DOHH2 (cell line): ENCODE data around the gene CCT2.

Source experiments
- H3F3A ChIP-seq: fragments of 200-600 bp; sonication (generic), shearing (Covaris generic); 2 replicates; pipeline ENCODE4 v1.6.0; 2016; ENCODE audit warnings: antibody characterized with exemption, mild to moderate bottlenecking; ENCODE audit not compliant: control insufficient read depth, insufficient read depth
- H3K27ac ChIP-seq: fragments of 200-600 bp; sonication (generic); 2 replicates; pipeline ENCODE4 v1.5.1; 2014; ENCODE audit warnings: low read depth, mild to moderate bottlenecking, low read length, moderate library complexity
- H3K27me3 ChIP-seq: fragments of 200-600 bp; sonication (generic); 2 replicates; pipeline ENCODE4 v1.6.1; 2014; ENCODE audit warnings: mild to moderate bottlenecking, low read length, mixed read lengths; ENCODE audit not compliant: control insufficient read depth
- H3K36me3 ChIP-seq: fragments of 200-600 bp; sonication (generic); 2 replicates; pipeline ENCODE4 v1.6.1; 2014; ENCODE audit warnings: mild to moderate bottlenecking, low read length, moderate library complexity, mixed read lengths; ENCODE audit not compliant: control insufficient read depth
- H3K4me1 ChIP-seq: fragments of 200-600 bp; sonication (generic); 2 replicates; pipeline ENCODE4 v1.6.1; 2014; ENCODE audit warnings: mild to moderate bottlenecking, low read length, mixed read lengths; ENCODE audit not compliant: control insufficient read depth
- H3K4me2 ChIP-seq: fragments of 200-600 bp; sonication (generic); 2 replicates; pipeline ENCODE4 v1.6.0; 2014; ENCODE audit warnings: mild to moderate bottlenecking, low read length, moderate library complexity
- H3K4me3 ChIP-seq: fragments of 200-600 bp; sonication (generic); 2 replicates; pipeline ENCODE4 v1.5.1; 2014; ENCODE audit warnings: mild to moderate bottlenecking, low read length, mixed read lengths
- H3K79me2 ChIP-seq: fragments of 200-600 bp; sonication (generic); 2 replicates; pipeline ENCODE4 v1.6.1; 2014; ENCODE audit warnings: mild to moderate bottlenecking, low read length, mixed read lengths; ENCODE audit not compliant: control insufficient read depth
- H3K9me2 ChIP-seq: fragments of 200-600 bp; sonication (generic); replicated peaks from 2 replicates; pipeline ENCODE4 v1.6.1; 2014; ENCODE audit warnings: mild to moderate bottlenecking, low read length, mixed read lengths; ENCODE audit not compliant: control insufficient read depth
- H3K9me3 ChIP-seq: fragments of 200-600 bp; sonication (generic); 2 replicates; pipeline ENCODE4 v1.6.1; 2014; ENCODE audit warnings: antibody characterized with exemption, low read length, mixed read lengths; ENCODE audit not compliant: control insufficient read depth, insufficient read depth
- H4K20me1 ChIP-seq: fragments of 200-600 bp; sonication (generic); 2 replicates; pipeline ENCODE4 v1.6.0; 2014; ENCODE audit warnings: low read depth, mild to moderate bottlenecking, antibody characterized with exemption, low read length, moderate library complexity; ENCODE audit not compliant: control insufficient read depth, insufficient read depth
- CTCF ChIP-seq: fragments of 200-600 bp; sonication (generic); IDR thresholded peaks from one replicate; pipeline ENCODE4 v1.5.1; 2014; ENCODE audit warnings: antibody characterized with exemption, mild to moderate bottlenecking, low read depth, low read length; ENCODE audit not compliant: poor library complexity, severe bottlenecking
- EZH2phosphoT487 ChIP-seq: fragments of 200-600 bp; sonication (generic); IDR thresholded peaks from 2 replicates; pipeline ENCODE4 v1.6.1; 2017; ENCODE audit warnings: borderline replicate concordance, mild to moderate bottlenecking, antibody characterized with exemption, low read length, moderate library complexity, mixed read lengths

The CCT2 gene

DNA sequence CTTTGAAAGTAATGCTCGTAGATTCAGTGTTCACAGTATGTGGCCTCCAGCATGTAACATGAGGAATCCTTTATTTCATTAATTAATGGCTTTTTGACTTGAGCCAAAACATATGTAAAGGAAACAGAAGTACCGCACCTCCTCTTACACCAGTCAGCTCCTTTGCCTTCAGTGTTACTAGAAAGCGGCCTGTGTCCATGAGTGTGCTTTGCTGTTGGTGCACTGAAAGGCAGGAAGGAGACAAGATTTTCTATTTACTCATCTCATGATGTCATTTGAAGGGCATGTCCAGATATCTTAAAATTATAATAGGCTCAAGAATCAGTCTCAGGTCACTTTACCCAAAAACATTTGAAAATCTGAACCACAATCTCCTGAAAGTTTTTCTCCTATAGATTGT, 9.9 kb upstream of the CCT2 start:
- peaks cover 34% of the 10 kb centered on the region for H3K36me3 ChIP-seq

GRCh38 chr12:69578283-69578682, 7.0 kb upstream of the CCT2 start:
- TF ChIP-seq CTCF (no peak), EZH2phosphoT487 (no peak)
- Histone ChIP-seq H3K36me3 (peaks cover 19% of the 10 kb centered on the region), H3K27ac (no peak overlapping the region), H3K4me1 (no peaks in the 10 kb centered on the region), H3K4me2 (no peak overlapping the region), H3K9me3 (no peaks in the 10 kb centered on the region), H3K4me3 (no peak overlapping the region), H3K79me2 (no peaks in the 10 kb centered on the region), H3F3A (no peaks in the 10 kb centered on the region), H3K9me2 (no peaks in the 10 kb centered on the region), H4K20me1 (no peaks in the 10 kb centered on the region), H3K27me3 (no peaks in the 10 kb centered on the region)

More for the DNA sequence above, 9.9 kb upstream of the CCT2 start:
- no peak overlapping the region for H3K4me2 ChIP-seq
- H3K4me3 ChIP-seq = no peak overlapping the region
- H3K27ac ChIP-seq = no peak overlapping the region
- H3K27me3 ChIP-seq = no peaks in the 10 kb centered on the region
- no peaks in the 10 kb centered on the region for H3K4me1 ChIP-seq
- TF ChIP-seq CTCF (no peak), EZH2phosphoT487 (no peak)
- H3K9me3 ChIP-seq = no peaks in the 10 kb centered on the region
- no peaks in the 10 kb centered on the region for H3F3A ChIP-seq
- H3K9me2 ChIP-seq = no peaks in the 10 kb centered on the region
- no peaks in the 10 kb centered on the region for H3K79me2 ChIP-seq
- H4K20me1 ChIP-seq = no peaks in the 10 kb centered on the region

DNA sequence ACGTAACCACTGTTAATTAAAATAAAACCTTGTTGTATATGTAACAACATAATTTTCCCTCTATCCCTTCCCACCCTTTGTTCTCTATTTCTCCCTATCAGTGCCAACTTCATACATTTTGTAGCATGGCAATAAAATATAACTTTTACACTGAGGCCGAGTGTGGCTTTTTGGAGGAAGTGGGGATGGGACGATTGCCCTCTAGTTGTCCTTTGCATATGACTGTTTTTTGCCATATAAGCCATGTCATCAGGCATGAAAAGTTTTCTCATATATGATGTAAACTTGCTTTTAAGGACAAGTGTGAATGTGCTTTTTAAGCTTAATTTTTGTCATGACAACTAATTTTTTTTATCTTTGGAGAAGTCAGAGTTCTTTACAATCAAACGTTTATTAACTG, 6.2 kb upstream of the CCT2 start:
- Histone ChIP-seq H3K79me2 (no peaks in the 10 kb centered on the region), H3K36me3 (peaks cover 15% of the 10 kb centered on the region), H3F3A (no peaks in the 10 kb centered on the region), H3K9me2 (no peaks in the 10 kb centered on the region), H3K4me3 (no peak overlapping the region), H3K27ac (no peak overlapping the region), H4K20me1 (no peaks in the 10 kb centered on the region), H3K4me2 (no peak overlapping the region), H3K9me3 (no peaks in the 10 kb centered on the region), H3K4me1 (no peaks in the 10 kb centered on the region), H3K27me3 (no peaks in the 10 kb centered on the region)
- TF ChIP-seq CTCF = no peak
- TF ChIP-seq EZH2phosphoT487 = no peak

DNA sequence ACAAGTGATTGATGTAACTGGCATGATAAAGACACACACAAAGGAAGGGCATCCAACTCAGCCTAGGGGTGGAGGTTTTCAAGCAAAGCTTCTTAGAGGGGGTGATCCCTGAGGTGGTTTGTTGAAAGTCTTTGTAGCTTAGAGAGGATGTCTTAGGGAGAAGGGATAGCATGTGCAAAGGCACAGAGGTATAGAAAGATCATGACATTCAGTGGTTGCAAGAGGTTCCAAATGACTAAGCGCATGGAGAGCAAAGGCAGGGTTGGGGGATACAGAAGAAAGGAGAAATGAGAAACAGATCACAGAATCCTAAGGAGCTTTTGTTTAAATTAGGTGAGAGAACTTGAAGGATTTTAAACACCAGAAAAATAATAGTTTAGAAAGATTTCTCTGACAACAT, 5.2 kb upstream of the CCT2 start:
- H3K4me3 ChIP-seq = no peak overlapping the region
- no peaks in the 10 kb centered on the region for H4K20me1 ChIP-seq
- H3K79me2 ChIP-seq = no peaks in the 10 kb centered on the region
- H3K4me2 ChIP-seq = no peak overlapping the region
- H3K36me3 ChIP-seq = peaks cover 5% of the 10 kb centered on the region; the same call in 1 of the 2 replicates
- H3K4me1 ChIP-seq = peaks cover 4% of the 10 kb centered on the region
- no peaks in the 10 kb centered on the region for H3K9me2 ChIP-seq
- no peaks in the 10 kb centered on the region for H3K27me3 ChIP-seq
- no peaks in the 10 kb centered on the region for H3K9me3 ChIP-seq
- no peak overlapping the region for H3K27ac ChIP-seq
- TF ChIP-seq CTCF (no peak), EZH2phosphoT487 (no peak)
- no peaks in the 10 kb centered on the region for H3F3A ChIP-seq
